Measurements from ENCODE around the gene HIPK2. TPM values are rescaled to one million over a fixed set of nuclear protein-coding genes. Genes with fewer than 3 reads are reported as not detected.
A peak's percentile ranks its signal among the peaks of the same experiment; 100 is the strongest.

HIPK2 gene
- total RNA-seq, 2 donors from 2014 or later: 49.4 to 68.5 TPM

- no peak for DNase-seq (ENCODE audit: low spot score)
- H3K9me3 ChIP-seq: no peaks in the 10 kb centered on the region
- no peak for TF ChIP-seq CTCF (IDR thresholded peaks at IDR 0.05)
- no peak overlapping the region for H3K4me3 ChIP-seq
- H3K4me1 ChIP-seq (ENCODE audit: control insufficient read depth in 1 of 2, low read depth in 2 of 2): no peaks in the 10 kb centered on the region
- no peaks in the 10 kb centered on the region for H3K27me3 ChIP-seq (replicated peaks; ENCODE audit: insufficient read depth)
- no peak for ATAC-seq (ENCODE audit: insufficient number of reproducible peaks, low FRiP score, low read depth)
- H3K27ac ChIP-seq: no peak overlapping the region
- peaks cover 42% of the 10 kb centered on the region for H3K36me3 ChIP-seq
These were observed 167.2 kb downstream of the HIPK2 start for GRCh38 chr7:139610595-139610994.

- no peaks in the 10 kb centered on the region for H3K9me3 ChIP-seq
- H3K27ac ChIP-seq: no peak overlapping the region
- H3K27me3 ChIP-seq (replicated peaks; ENCODE audit: insufficient read depth): no peaks in the 10 kb centered on the region
- TF ChIP-seq CTCF (IDR thresholded peaks at IDR 0.05): no peak
- no peak for ATAC-seq (ENCODE audit: insufficient number of reproducible peaks, low FRiP score, low read depth)
- H3K4me3 ChIP-seq: no peak overlapping the region
- DNase-seq (ENCODE audit: low spot score): no peak
- H3K36me3 ChIP-seq: peaks cover 34% of the 10 kb centered on the region
- peaks cover 0 to 9% of the 10 kb centered on the region in 2 donors for H3K4me1 ChIP-seq (ENCODE audit: control insufficient read depth in 1 of 2, low read depth in 2 of 2)
These were observed 173.9 kb downstream of the HIPK2 start for GRCh38 chr7:139603896-139604295.

GRCh38 chr7:139603282-139603681 is 174.5 kb downstream of the HIPK2 start:
- no peak for TF ChIP-seq CTCF (IDR thresholded peaks at IDR 0.05)
- Histone ChIP-seq H3K27ac (no peak overlapping the region), H3K36me3 (peaks cover 37% of the 10 kb centered on the region), H3K4me1 (ENCODE audit: control insufficient read depth in 1 of 2, low read depth in 2 of 2) (peaks cover 0 to 12% of the 10 kb centered on the region in 2 donors), H3K9me3 (no peaks in the 10 kb centered on the region), H3K4me3 (no peak overlapping the region), H3K27me3 (replicated peaks; ENCODE audit: insufficient read depth) (no peaks in the 10 kb centered on the region)
- ATAC-seq (ENCODE audit: insufficient number of reproducible peaks, low FRiP score, low read depth): no peak
- no peak for DNase-seq (ENCODE audit: low spot score)

GRCh38 chr7:139602143-139602722 is 175.6 kb downstream of the HIPK2 start:
- no peak overlapping the region for H3K27ac ChIP-seq
- H3K4me3 ChIP-seq: no peak overlapping the region
- H3K9me3 ChIP-seq: no peaks in the 10 kb centered on the region
- DNase-seq (ENCODE audit: low spot score): no peak
- H3K4me1 ChIP-seq (ENCODE audit: control insufficient read depth in 1 of 2, low read depth in 2 of 2): peaks cover 0 to 12% of the 10 kb centered on the region in 2 donors
- H3K27me3 ChIP-seq (replicated peaks; ENCODE audit: insufficient read depth): no peaks in the 10 kb centered on the region
- ATAC-seq (ENCODE audit: insufficient number of reproducible peaks, low FRiP score, low read depth): no peak
- peaks cover 40% of the 10 kb centered on the region for H3K36me3 ChIP-seq
- peak; percentile 32 for TF ChIP-seq CTCF (IDR thresholded peaks at IDR 0.05)

- DNase-seq (ENCODE audit: low spot score) (no peak), ATAC-seq (ENCODE audit: insufficient number of reproducible peaks, low FRiP score, low read depth) (no peak)
- TF ChIP-seq CTCF (IDR thresholded peaks at IDR 0.05): no peak
- Histone ChIP-seq H3K4me1 (ENCODE audit: control insufficient read depth in 1 of 2, low read depth in 2 of 2) (peaks cover 0 to 12% of the 10 kb centered on the region in 2 donors), H3K36me3 (peaks cover 48% of the 10 kb centered on the region), H3K27me3 (replicated peaks; ENCODE audit: insufficient read depth) (no peaks in the 10 kb centered on the region), H3K4me3 (no peak overlapping the region), H3K27ac (no peak overlapping the region), H3K9me3 (no peaks in the 10 kb centered on the region)
These were observed 176.6 kb downstream of the HIPK2 start for GRCh38 chr7:139601176-139601575.
